ENCODE data around the gene CAV1. TPM values are rescaled to one million over a fixed set of nuclear protein-coding genes. Genes with fewer than 3 reads are reported as not detected.

CAV1 gene
- total RNA-seq, 1 experiment from 2014 or later = 20.2 TPM

DNA sequence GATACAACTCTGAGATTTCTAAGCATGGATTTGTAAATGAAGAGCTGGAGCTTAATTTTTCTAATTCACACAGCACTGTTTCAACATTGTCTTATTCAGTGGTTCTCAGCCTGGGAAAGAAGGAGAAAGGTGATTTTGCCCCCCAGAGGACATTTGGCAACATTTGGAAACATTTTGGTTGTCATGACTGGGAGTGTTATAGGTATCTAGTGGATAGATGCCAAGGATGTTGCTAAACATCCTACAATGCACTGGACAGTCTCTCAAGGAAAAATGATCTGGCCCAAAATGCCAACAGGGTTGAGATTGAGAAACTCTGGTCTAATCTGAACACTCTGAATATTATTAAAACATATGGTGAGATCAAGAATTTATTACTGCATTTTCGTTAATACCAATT lies 29.1 kb upstream of the CAV1 start:
- no peak overlapping the region for H4K5ac ChIP-seq (ENCODE audit: insufficient read length, low read depth, low read length)
- H2BK120ac ChIP-seq (ENCODE audit: low read depth, low read length, poor library complexity, severe bottlenecking) = no peak overlapping the region
- no peak overlapping the region for H3K23ac ChIP-seq (ENCODE audit: insufficient read length, low read depth, low read length)
- no peak overlapping the region for H3K9ac ChIP-seq (ENCODE audit: extremely low read depth, insufficient read length, low read length)
- H3K27ac ChIP-seq (ENCODE audit: insufficient read length, low read depth, low read length) = no peak overlapping the region
- H4K8ac ChIP-seq (replicated peaks; ENCODE audit: insufficient read length, low read depth, low read length) = no peak overlapping the region
- no peak overlapping the region for H3T11ph ChIP-seq (ENCODE audit: low read length)
- WGBS (ENCODE audit: extremely low coverage, insufficient read length, low lambda C conversion rate) = no CpG with 5 or more reads among the region's 1 CpG
- H2BK20ac ChIP-seq (ENCODE audit: low read depth, low read length, poor library complexity, severe bottlenecking) = no peak overlapping the region
- H3K4ac ChIP-seq (ENCODE audit: low read depth, low read length) = no peak overlapping the region
- no peak overlapping the region for H2AFZ ChIP-seq (ENCODE audit: low read length)
- H3K9me3 ChIP-seq (ENCODE audit: control insufficient read depth, low read depth, low read length) = no peaks in the 10 kb centered on the region
- no peak overlapping the region for H2AK5ac ChIP-seq (ENCODE audit: insufficient read length, low read length)
- H3K27me3 Mint-ChIP-seq (ENCODE audit: low read depth) = peaks cover 24% of the 10 kb centered on the region
- no peak overlapping the region for H3K27ac Mint-ChIP-seq
- H3K9me3 Mint-ChIP-seq = no peaks in the 10 kb centered on the region
- no peaks in the 10 kb centered on the region for H3K79me1 ChIP-seq (ENCODE audit: insufficient read depth, low read depth, low read length, poor library complexity, severe bottlenecking)
- H3K79me2 ChIP-seq (ENCODE audit: insufficient read depth, low read length) = no peaks in the 10 kb centered on the region
- H2BK12ac ChIP-seq (ENCODE audit: insufficient read length, low read depth, low read length) = no peak overlapping the region
- peaks cover 6 to 10% of the 10 kb centered on the region in 2 experiments for H3K4me1 Mint-ChIP-seq
- no peak overlapping the region for H4K91ac ChIP-seq (ENCODE audit: insufficient read length, low read depth, low read length)
- H2BK15ac ChIP-seq (ENCODE audit: low read depth, low read length) = no peak overlapping the region
- no peak for DNase-seq
- no peak overlapping the region for H3K4me2 ChIP-seq (ENCODE audit: insufficient read depth, insufficient read length, low read length)
- H3K4me1 ChIP-seq (ENCODE audit: insufficient read depth, low read length) = no peaks in the 10 kb centered on the region
- no peaks in the 10 kb centered on the region for H4K20me1 ChIP-seq (ENCODE audit: control insufficient read depth, insufficient read depth, insufficient read length)
- no peaks in the 10 kb centered on the region for H3K36me3 Mint-ChIP-seq (ENCODE audit: insufficient read depth in 1 of 3, low read depth in 3 of 3)
- H3K27me3 ChIP-seq (ENCODE audit: insufficient read depth, low read length) = no peaks in the 10 kb centered on the region; the same call in 1 of the 2 replicates
- no peak overlapping the region for H3K14ac ChIP-seq (ENCODE audit: insufficient read depth, low read length)
- H3K18ac ChIP-seq (ENCODE audit: insufficient read length, low read depth, low read length) = no peak overlapping the region
- peaks cover 10% of the 10 kb centered on the region for H3K23me2 ChIP-seq (ENCODE audit: insufficient read length, low read depth, low read length, poor library complexity, severe bottlenecking)
- H3K4me3 Mint-ChIP-seq = no peak overlapping the region
- no peak overlapping the region for H3K56ac ChIP-seq (ENCODE audit: insufficient read length, low read depth, low read length)
- no peak overlapping the region for H2BK5ac ChIP-seq (ENCODE audit: insufficient read length, low read length)
- TF ChIP-seq, protein P1, sequence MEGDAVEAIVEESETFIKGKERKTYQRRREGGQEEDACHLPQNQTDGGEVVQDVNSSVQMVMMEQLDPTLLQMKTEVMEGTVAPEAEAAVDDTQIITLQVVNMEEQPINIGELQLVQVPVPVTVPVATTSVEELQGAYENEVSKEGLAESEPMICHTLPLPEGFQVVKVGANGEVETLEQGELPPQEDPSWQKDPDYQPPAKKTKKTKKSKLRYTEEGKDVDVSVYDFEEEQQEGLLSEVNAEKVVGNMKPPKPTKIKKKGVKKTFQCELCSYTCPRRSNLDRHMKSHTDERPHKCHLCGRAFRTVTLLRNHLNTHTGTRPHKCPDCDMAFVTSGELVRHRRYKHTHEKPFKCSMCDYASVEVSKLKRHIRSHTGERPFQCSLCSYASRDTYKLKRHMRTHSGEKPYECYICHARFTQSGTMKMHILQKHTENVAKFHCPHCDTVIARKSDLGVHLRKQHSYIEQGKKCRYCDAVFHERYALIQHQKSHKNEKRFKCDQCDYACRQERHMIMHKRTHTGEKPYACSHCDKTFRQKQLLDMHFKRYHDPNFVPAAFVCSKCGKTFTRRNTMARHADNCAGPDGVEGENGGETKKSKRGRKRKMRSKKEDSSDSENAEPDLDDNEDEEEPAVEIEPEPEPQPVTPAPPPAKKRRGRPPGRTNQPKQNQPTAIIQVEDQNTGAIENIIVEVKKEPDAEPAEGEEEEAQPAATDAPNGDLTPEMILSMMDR (conservative IDR thresholded peaks at IDR 0.05) = peak; percentile 20; the same call in 1 of the 3 replicates

Data from H9 (cell line).